GM12872 (cell line): ENCODE data around the gene NOTUM.

ENCODE experiments used
- CTCF ChIP-seq: IDR thresholded peaks from 3 replicates; pipeline ENCODE4 v1.5.1; 2011; ENCODE audit warnings: low read depth, mild to moderate bottlenecking, low read length, moderate library complexity; ENCODE audit not compliant: insufficient read depth

Gene NOTUM

GRCh38 chr17:81909966-81910839, 50.8 kb downstream of the NOTUM start:
- no peak for TF ChIP-seq CTCF

GRCh38 chr17:81909231-81909630, 51.8 kb downstream of the NOTUM start:
- TF ChIP-seq CTCF, result no peak

GRCh38 chr17:81908793-81909192, 52.2 kb downstream of the NOTUM start:
- TF ChIP-seq CTCF, result no peak

- 0 out of 3 replicates have a peak, but pooled peaks have one; percentile 19 for TF ChIP-seq CTCF
These were observed 53.5 kb downstream of the NOTUM start for GRCh38 chr17:81907219-81908145.

GRCh38 chr17:81906476-81907218, 54.3 kb downstream of the NOTUM start:
- peak; percentile 20; the same call in 1 of the 3 replicates for TF ChIP-seq CTCF

- no peak for TF ChIP-seq CTCF
These were observed 55.0 kb downstream of the NOTUM start for GRCh38 chr17:81905993-81906392.
